Measurements from ENCODE around the gene BMPR2. TPM values are rescaled to one million over a fixed set of nuclear protein-coding genes. Genes with fewer than 3 reads are reported as not detected.
"Not testable (repeated sequence)": the region's sequence is repeated elsewhere in the genome, so short reads cannot be mapped to it uniquely, and the experiment has no call there.

The BMPR2 gene
- total RNA-seq, 1 donor from 2014 or later = 47.9 TPM

GRCh38 chr2:202560200-202560599 lies 184.1 kb downstream of the BMPR2 start:
- no peak for TF ChIP-seq POLR2A (IDR thresholded peaks at IDR 0.05)
- TF ChIP-seq, protein P1, sequence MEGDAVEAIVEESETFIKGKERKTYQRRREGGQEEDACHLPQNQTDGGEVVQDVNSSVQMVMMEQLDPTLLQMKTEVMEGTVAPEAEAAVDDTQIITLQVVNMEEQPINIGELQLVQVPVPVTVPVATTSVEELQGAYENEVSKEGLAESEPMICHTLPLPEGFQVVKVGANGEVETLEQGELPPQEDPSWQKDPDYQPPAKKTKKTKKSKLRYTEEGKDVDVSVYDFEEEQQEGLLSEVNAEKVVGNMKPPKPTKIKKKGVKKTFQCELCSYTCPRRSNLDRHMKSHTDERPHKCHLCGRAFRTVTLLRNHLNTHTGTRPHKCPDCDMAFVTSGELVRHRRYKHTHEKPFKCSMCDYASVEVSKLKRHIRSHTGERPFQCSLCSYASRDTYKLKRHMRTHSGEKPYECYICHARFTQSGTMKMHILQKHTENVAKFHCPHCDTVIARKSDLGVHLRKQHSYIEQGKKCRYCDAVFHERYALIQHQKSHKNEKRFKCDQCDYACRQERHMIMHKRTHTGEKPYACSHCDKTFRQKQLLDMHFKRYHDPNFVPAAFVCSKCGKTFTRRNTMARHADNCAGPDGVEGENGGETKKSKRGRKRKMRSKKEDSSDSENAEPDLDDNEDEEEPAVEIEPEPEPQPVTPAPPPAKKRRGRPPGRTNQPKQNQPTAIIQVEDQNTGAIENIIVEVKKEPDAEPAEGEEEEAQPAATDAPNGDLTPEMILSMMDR (IDR thresholded peaks at IDR 0.05) = no peak
- TF ChIP-seq POLR2AphosphoS5 (IDR thresholded peaks at IDR 0.05; ENCODE audit: insufficient read depth in 1 of 2, low read depth in 1 of 2) = no peak

DNA sequence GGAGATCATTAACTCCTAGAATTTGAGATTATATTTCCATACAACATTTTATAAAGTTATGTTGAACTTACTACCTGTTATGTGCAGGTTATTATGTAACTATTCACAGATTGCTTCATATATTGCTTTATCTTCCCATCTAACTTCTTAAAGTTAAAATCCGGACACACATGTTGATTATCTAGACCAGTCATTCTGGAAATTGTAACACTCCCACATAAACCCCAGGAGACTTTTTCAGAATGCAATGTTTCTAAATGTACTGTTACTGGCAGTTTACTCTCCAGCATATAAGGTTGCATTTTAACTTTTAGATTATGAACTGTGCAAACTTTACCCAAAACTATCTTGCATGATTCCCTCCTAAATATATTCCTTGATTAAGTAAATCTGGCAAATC lies 188.1 kb downstream of the BMPR2 start:
- Histone ChIP-seq H3K36me3 (no peaks in the 10 kb centered on the region), H3K4me1 (no peaks in the 10 kb centered on the region), H3K4me3 (no peak overlapping the region), H3K27ac (no peak overlapping the region), H3K27me3 (no peaks in the 10 kb centered on the region), H3K9me3 (no peaks in the 10 kb centered on the region)
- TF ChIP-seq POLR2A (IDR thresholded peaks at IDR 0.05) (no peak), POLR2AphosphoS5 (IDR thresholded peaks at IDR 0.05; ENCODE audit: insufficient read depth in 1 of 2, low read depth in 1 of 2) (no peak)
- TF ChIP-seq, protein P1 (IDR thresholded peaks at IDR 0.05) = no peak
- no peak for DNase-seq (ENCODE audit: extremely low spot score in 2 of 2)
- intact Hi-C loops (cut with DNase I) = no loop called here

More at GRCh38 chr2:202560200-202560599, 184.1 kb downstream of the BMPR2 start:
- DNase-seq (ENCODE audit: extremely low spot score in 2 of 2) = no peak
- Histone ChIP-seq H3K27ac (no peak overlapping the region), H3K9me3 (no peaks in the 10 kb centered on the region), H3K27me3 (no peaks in the 10 kb centered on the region), H3K4me3 (no peak overlapping the region), H3K4me1 (no peaks in the 10 kb centered on the region), H3K36me3 (peaks cover 0 to 28% of the 10 kb centered on the region in 2 donors)
- intact Hi-C loops (cut with DNase I) = no loop called here

DNA sequence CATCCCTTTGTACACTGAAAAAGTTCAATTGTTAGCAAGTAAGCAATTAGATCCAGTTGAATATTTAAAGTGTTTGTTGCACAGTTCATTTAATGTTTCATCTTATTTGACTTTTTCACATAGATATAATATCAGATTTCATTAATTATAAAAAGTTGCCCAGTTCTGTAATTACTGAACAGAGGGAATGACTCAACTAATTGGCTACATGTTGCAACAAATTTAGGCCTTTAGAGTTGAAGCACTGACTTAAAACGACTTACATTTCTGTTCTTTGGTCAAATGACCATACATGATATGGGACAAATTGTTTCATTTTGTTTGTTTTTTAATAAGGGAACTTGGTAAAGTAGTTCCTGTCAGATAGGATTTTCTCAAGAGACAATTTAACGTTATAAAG lies 190.2 kb downstream of the BMPR2 start:
- Histone ChIP-seq H3K27ac (no peak overlapping the region), H3K36me3 (no peaks in the 10 kb centered on the region), H3K4me1 (no peaks in the 10 kb centered on the region), H3K27me3 (no peaks in the 10 kb centered on the region), H3K4me3 (no peak overlapping the region), H3K9me3 (no peaks in the 10 kb centered on the region)
- TF ChIP-seq POLR2A (IDR thresholded peaks at IDR 0.05) (no peak), POLR2AphosphoS5 (IDR thresholded peaks at IDR 0.05; ENCODE audit: insufficient read depth in 1 of 2, low read depth in 1 of 2) (no peak)
- TF ChIP-seq, protein P1 (IDR thresholded peaks at IDR 0.05) = no peak
- DNase-seq (ENCODE audit: extremely low spot score in 2 of 2) = no peak
- intact Hi-C loops (cut with DNase I) = no loop called here

DNA sequence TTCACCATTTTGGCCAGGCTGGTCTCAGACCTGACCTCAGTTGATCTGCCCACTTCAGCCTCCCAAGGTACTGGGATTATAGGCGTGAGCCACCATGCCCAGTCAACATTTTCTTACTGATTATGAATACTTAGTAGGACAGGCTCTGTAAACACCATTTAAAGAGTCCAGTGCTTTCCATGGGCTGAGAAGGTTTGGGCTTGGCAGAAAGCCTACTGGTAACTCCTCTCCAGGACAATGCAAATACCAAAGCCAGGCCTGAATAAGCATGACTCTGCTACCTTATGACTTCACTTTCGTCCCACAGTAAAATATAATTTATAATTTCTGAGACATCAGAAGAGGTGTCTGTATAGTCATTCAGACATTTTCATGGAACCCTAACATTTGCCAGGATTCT lies 198.4 kb downstream of the BMPR2 start:
- Histone ChIP-seq H3K27me3 (no peaks in the 10 kb centered on the region), H3K4me1 (no peaks in the 10 kb centered on the region), H3K9me3 (no peaks in the 10 kb centered on the region), H3K36me3 (no peaks in the 10 kb centered on the region), H3K27ac (no peak overlapping the region), H3K4me3 (no peak overlapping the region)
- intact Hi-C loops (cut with DNase I) = no loop called here
- TF ChIP-seq, protein P1 (IDR thresholded peaks at IDR 0.05) = no peak
- TF ChIP-seq POLR2A (IDR thresholded peaks at IDR 0.05) (no peak), POLR2AphosphoS5 (IDR thresholded peaks at IDR 0.05; ENCODE audit: insufficient read depth in 1 of 2, low read depth in 1 of 2) (no peak)
- no peak for DNase-seq (ENCODE audit: extremely low spot score in 2 of 2)

DNA sequence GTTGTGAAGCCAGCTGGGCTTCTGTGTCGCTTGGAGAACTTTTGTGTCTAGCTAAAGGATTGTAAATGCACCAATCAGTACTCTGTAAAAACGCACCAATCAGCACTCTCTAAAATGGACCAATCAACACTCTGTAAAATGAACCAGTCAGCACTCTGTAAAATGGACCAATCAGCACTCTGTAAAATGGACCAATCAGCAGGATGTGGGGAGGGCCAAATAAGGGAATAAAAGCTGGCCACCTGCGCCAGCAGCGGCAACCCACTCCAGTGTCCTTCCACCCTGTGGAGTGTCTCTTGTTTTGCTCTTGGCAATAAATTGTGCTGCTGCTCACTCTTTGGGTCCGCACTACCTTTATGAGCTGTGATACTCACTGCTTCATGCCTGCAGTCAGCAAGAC lies 199.1 kb downstream of the BMPR2 start:
- H3K27ac ChIP-seq; H3K9me3 ChIP-seq; H3K4me1 ChIP-seq; H3K36me3 ChIP-seq; DNase-seq (ENCODE audit: extremely low spot score in 2 of 2); intact Hi-C loops (cut with DNase I); H3K4me3 ChIP-seq; H3K27me3 ChIP-seq: not testable (repeated sequence)

Data from vagina (tissue), 2 donors.